ENCODE measurements around the gene SAMD5.

The SAMD5 gene

GRCh38 chr6:147569788-147570187 lies 61.3 kb downstream of the SAMD5 start:
- DNase-seq, result no peak

GRCh38 chr6:147570681-147571080 lies 62.2 kb downstream of the SAMD5 start:
- DNase-seq, result no peak

- DNase-seq, result no peak
These were observed 69.0 kb downstream of the SAMD5 start for GRCh38 chr6:147577488-147577887.

- DNase-seq, result no peak
These were observed 69.7 kb downstream of the SAMD5 start for GRCh38 chr6:147578159-147578558.

GRCh38 chr6:147578883-147579282 lies 70.4 kb downstream of the SAMD5 start:
- no peak for DNase-seq

GRCh38 chr6:147579667-147580066 lies 71.2 kb downstream of the SAMD5 start:
- DNase-seq, result no peak

- DNase-seq, result no peak
These were observed 74.5 kb downstream of the SAMD5 start for GRCh38 chr6:147582991-147583390.

- no peak for DNase-seq
These were observed 76.8 kb downstream of the SAMD5 start for GRCh38 chr6:147585256-147585655.

- no peak for DNase-seq
These were observed 77.6 kb downstream of the SAMD5 start for GRCh38 chr6:147586044-147586443.

GRCh38 chr6:147587907-147588306 lies 79.4 kb downstream of the SAMD5 start:
- DNase-seq, result no peak

GRCh38 chr6:147588469-147588868 lies 80.0 kb downstream of the SAMD5 start:
- no peak for DNase-seq

GRCh38 chr6:147589739-147590250 lies 81.3 kb downstream of the SAMD5 start:
- DNase-seq, result no peak

GRCh38 chr6:147595961-147596360 lies 87.5 kb downstream of the SAMD5 start:
- no peak for DNase-seq

- no peak for DNase-seq
These were observed 95.0 kb downstream of the SAMD5 start for GRCh38 chr6:147603392-147604081.

- no peak for DNase-seq
These were observed 95.9 kb downstream of the SAMD5 start for GRCh38 chr6:147604373-147604772.

- DNase-seq, result no peak
These were observed 103.5 kb downstream of the SAMD5 start for GRCh38 chr6:147611992-147612391.

GRCh38 chr6:147614501-147614900 lies 106.0 kb downstream of the SAMD5 start:
- DNase-seq, result no peak

- no peak for DNase-seq
These were observed 107.4 kb downstream of the SAMD5 start for GRCh38 chr6:147615659-147616456.

- DNase-seq, result no peak
These were observed 108.9 kb downstream of the SAMD5 start for GRCh38 chr6:147617366-147617765.

GRCh38 chr6:147618457-147618856 lies 110.0 kb downstream of the SAMD5 start:
- DNase-seq, result no peak

GRCh38 chr6:147618927-147619326 lies 110.4 kb downstream of the SAMD5 start:
- DNase-seq, result no peak
